ENCODE data around the gene TTC28.

GRCh38 chr22:28105413-28105812 is 574.2 kb downstream of the TTC28 start:
- TF ChIP-seq CTCF (IDR thresholded peaks at IDR 0.05; ENCODE audit: low read depth, low read length), result no peak
- TF ChIP-seq POLR2A (IDR thresholded peaks at IDR 0.05; ENCODE audit: extremely low read depth, insufficient read length), result no peak
- TF ChIP-seq MYC (IDR thresholded peaks at IDR 0.05; ENCODE audit: low read depth, low read length), result no peak

All from NB4 (cell line).